Osteocyte (in vitro differentiated cells): ENCODE data around the gene HIPK4. TPM values are rescaled to one million over a fixed set of nuclear protein-coding genes. Genes with fewer than 3 reads are reported as not detected.

Experiments used
- DNase-seq: peaks from one replicate; pipeline ENCODE4 v3.0.0; 2021; ENCODE audit warnings: mixed read lengths; ENCODE audit not compliant: unreplicated experiment; ENCODE audit errors: extremely low spot score
- H3K27ac Mint-ChIP-seq: one replicate; pipeline ENCODE4 v1.8.0; 2021; ENCODE audit warnings: mild to moderate bottlenecking, mixed read lengths; ENCODE audit not compliant: unreplicated experiment
- H3K27me3 Mint-ChIP-seq: one replicate; pipeline ENCODE4 v1.8.0; 2021; ENCODE audit warnings: mixed read lengths; ENCODE audit not compliant: unreplicated experiment
- H3K36me3 Mint-ChIP-seq: one replicate; pipeline ENCODE4 v1.8.0; 2021; ENCODE audit warnings: mixed read lengths; ENCODE audit not compliant: unreplicated experiment
- H3K4me1 Mint-ChIP-seq: one replicate; pipeline ENCODE4 v1.8.0; 2021; ENCODE audit warnings: mixed read lengths; ENCODE audit not compliant: unreplicated experiment
- H3K4me3 Mint-ChIP-seq: one replicate; pipeline ENCODE4 v1.8.0; 2021; ENCODE audit warnings: mild to moderate bottlenecking, moderate library complexity, mixed read lengths; ENCODE audit not compliant: unreplicated experiment
- H3K9me3 Mint-ChIP-seq: one replicate; pipeline ENCODE4 v1.8.0; 2021; ENCODE audit warnings: mixed read lengths; ENCODE audit not compliant: unreplicated experiment
- total RNA-seq: library from RNA; stranded (reverse); gene quantifications from 2 replicates; pipeline ENCODE4 v1.2.1, GENCODE V29; 2021
- TF ChIP-seq, protein P1 (sequence below): fragments of 200-600 bp; sonication (generic); IDR thresholded peaks from 2 replicates; pipeline ENCODE4 v1.5.0; 2021; ENCODE audit warnings: antibody characterized with exemption, mild to moderate bottlenecking, moderate library complexity

The HIPK4 gene
- total RNA-seq, 1 donor from 2014 or later = 0.21 TPM

DNA sequence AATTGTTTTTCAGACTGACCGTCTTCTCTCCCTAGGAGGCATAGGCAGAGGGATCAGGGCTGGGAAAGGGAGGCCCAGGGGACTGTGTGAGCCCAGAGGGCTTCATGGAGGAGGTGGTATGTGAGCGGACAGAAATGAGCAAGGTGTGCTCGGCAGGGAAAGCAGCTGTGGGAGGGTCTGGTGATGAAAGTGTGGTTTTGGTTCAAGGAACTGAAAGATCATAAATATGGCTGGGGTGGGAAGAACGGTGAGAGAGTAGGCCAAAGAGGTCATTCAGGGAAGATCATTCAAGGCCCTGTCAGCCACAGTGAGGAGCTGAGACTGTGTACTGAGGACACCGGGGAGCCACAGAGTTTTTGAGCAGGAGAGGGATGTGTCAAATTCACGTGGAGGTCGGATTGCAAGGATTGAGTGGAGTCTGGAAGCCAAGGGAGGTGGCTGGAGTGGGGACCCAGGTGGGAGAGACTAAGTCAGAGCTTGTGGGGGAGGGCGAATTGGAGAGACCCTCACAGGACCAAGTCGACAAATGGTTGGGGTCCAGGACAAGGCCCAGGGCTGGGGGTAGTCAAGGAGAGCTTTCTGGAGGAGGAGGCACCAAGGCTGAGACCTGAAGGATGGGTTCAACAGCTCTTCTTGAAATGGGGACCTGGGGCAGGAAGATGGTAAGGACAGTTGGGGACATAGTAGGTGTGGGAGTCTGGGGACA lies 33.9 kb downstream of the HIPK4 start:
- Mint-ChIP-seq H3K9me3 (no peaks in the 10 kb centered on the region), H3K4me1 (peaks cover 4% of the 10 kb centered on the region), H3K27me3 (no peaks in the 10 kb centered on the region), H3K4me3 (no peak overlapping the region), H3K27ac (no peak overlapping the region), H3K36me3 (peaks cover 3% of the 10 kb centered on the region)
- DNase-seq = no peak
- TF ChIP-seq, protein P1, sequence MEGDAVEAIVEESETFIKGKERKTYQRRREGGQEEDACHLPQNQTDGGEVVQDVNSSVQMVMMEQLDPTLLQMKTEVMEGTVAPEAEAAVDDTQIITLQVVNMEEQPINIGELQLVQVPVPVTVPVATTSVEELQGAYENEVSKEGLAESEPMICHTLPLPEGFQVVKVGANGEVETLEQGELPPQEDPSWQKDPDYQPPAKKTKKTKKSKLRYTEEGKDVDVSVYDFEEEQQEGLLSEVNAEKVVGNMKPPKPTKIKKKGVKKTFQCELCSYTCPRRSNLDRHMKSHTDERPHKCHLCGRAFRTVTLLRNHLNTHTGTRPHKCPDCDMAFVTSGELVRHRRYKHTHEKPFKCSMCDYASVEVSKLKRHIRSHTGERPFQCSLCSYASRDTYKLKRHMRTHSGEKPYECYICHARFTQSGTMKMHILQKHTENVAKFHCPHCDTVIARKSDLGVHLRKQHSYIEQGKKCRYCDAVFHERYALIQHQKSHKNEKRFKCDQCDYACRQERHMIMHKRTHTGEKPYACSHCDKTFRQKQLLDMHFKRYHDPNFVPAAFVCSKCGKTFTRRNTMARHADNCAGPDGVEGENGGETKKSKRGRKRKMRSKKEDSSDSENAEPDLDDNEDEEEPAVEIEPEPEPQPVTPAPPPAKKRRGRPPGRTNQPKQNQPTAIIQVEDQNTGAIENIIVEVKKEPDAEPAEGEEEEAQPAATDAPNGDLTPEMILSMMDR = no peak

DNA sequence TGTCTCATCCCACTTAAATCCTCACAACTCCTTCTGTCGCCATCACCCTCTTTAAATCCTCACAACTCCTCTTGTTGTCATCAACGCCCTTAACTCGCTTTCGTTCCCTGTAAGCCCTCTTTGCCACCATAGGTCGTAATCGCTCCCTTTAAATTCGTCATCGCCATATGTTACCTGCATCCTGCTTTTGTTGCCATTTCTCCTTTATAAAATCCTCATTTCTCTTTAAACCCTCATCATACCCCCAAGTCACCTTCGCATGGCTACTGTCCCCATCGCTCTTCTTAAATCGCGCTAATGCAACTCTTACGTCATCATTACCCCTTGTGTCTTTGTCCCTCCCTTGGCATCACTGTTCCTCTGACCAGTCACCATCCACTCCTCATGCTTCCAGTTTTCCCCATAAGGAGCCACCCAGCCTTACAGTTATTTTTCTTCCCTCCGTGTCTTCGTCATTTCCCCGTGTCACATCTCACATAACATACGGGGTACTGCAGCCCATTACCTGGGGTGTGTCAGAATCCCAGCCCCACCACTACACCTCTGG lies 40.9 kb downstream of the HIPK4 start:
- H3K27ac Mint-ChIP-seq = peak overlapping the region; percentile 81
- peaks cover 19% of the 10 kb centered on the region for H3K4me1 Mint-ChIP-seq
- no peaks in the 10 kb centered on the region for H3K27me3 Mint-ChIP-seq
- no peaks in the 10 kb centered on the region for H3K9me3 Mint-ChIP-seq
- peak overlapping the region; percentile 84 for H3K4me3 Mint-ChIP-seq
- no peak for DNase-seq
- TF ChIP-seq, protein P1 = no peak
- H3K36me3 Mint-ChIP-seq = no peaks in the 10 kb centered on the region

DNA sequence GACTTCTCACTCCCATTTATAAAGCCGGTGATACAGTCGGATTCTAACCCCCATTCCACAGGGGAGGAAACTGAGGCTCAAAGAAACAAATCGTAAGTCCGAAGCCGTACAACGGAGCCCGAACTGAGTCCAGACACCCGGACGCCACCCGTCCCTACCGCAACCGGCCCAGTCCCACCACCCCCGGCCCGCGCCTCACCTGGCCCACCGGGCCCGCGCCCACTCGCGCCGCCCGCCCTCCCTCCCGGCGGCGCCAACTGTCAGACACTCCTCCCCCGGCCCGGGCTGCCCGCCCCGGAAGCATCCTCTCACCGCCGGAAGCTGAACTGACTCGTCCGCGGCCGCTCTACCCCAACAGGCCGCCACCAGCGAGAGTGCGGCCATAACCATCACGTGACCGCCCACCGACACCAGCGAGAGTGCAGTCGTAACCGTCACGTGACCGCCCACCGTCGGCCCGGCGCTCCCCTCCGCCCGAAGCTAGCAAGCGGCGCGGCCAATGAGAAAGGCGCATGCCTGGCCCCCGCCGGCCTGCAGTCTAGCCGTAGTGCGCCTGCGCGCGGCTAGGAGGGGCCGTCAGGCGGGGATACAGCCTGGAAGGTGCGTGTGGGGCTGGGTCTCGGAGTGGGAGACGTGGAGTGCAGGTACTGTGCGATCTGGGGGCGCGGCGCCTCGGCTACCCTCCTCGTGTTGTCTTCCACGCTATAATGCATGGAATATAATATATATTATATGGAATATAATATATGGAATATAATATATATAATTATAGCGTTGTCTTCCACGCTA lies 41.7 kb downstream of the HIPK4 start, which contains the start of the genes C19orf47 and PLD3:
TSS of gene C19orf47 (minus strand) at position 273 of the 789 bp plus-strand sequence. CDS start 6,540 bp downstream, outside the sequence.
TSS of gene PLD3 (plus strand) at position 571 of the 789 bp plus-strand sequence. CDS start 17,789 bp downstream, outside the sequence.
- peak; percentile 100 for DNase-seq
- H3K4me3 Mint-ChIP-seq = peak within 1 kb of the TSS; percentile 84
- peaks cover 19% of the 10 kb centered on the region for H3K4me1 Mint-ChIP-seq
- H3K27me3 Mint-ChIP-seq = no peaks in the 10 kb centered on the region
- H3K36me3 Mint-ChIP-seq = no peaks in the 10 kb centered on the region
- peak within 1 kb of the TSS; percentile 81 for H3K27ac Mint-ChIP-seq
- TF ChIP-seq, protein P1 = no peak
- H3K9me3 Mint-ChIP-seq = no peaks in the 10 kb centered on the region

DNA sequence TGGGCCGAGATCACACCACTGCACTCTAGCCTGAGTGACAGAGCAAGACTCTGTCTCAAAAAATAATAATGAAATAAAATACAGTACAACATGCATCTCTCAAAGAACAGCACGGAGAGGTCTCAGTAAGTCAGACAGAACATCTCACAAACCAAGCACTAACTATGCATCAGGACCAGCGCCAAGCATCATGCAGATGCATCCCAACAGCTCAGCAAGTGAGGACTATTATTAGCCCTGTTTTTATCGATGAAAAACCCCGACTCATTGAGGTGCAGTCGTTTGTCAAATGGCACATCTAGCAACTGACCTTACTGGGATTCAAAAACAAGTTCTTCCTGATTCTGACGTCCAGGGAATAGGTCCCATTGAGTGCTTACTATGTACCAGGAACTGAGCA lies 45.6 kb downstream of the HIPK4 start:
- H3K4me3 Mint-ChIP-seq = no peak overlapping the region
- peaks cover 32% of the 10 kb centered on the region for H3K4me1 Mint-ChIP-seq
- H3K9me3 Mint-ChIP-seq = no peaks in the 10 kb centered on the region
- no peak for DNase-seq
- peaks cover under 1% of the 10 kb centered on the region for H3K36me3 Mint-ChIP-seq
- peak overlapping the region; percentile 6 for H3K27ac Mint-ChIP-seq
- H3K27me3 Mint-ChIP-seq = no peaks in the 10 kb centered on the region
- TF ChIP-seq, protein P1 = no peak
